Fibroblast of the aortic adventitia (primary cell): Measurements from ENCODE around the gene METTL26. TPM values are rescaled to one million over a fixed set of nuclear protein-coding genes. Genes with fewer than 3 reads are reported as not detected.
A peak's percentile ranks its signal among the peaks of the same experiment; 100 is the strongest.

Source experiments
- DNase-seq: peaks from one replicate; pipeline ENCODE4 v3.0.0-alpha.2; 2010; ENCODE audit warnings: low read depth
- H3K4me3 ChIP-seq: 2 replicates; pipeline ENCODE4 v1.5.1; 2011; ENCODE audit warnings: low read depth, mild to moderate bottlenecking, control low read depth, low read length, moderate library complexity
- CTCF ChIP-seq: IDR thresholded peaks from 2 replicates; pipeline ENCODE4 v1.5.1; 2011; ENCODE audit warnings: mild to moderate bottlenecking, low read length, control low read depth, inconsistent platforms; ENCODE audit not compliant: insufficient read depth
- total RNA-seq: library from RNA; depleted of rRNA; stranded (reverse); fragments of >200 nt; gene quantifications from 2 replicates; pipeline ENCODE4 v1.2.3, GENCODE V29; 2012; ENCODE audit warnings: low replicate concordance

Gene METTL26
- total RNA-seq, 1 donor = 85.0 TPM

GRCh38 chr16:620700-621525, 15.2 kb downstream of the METTL26 start:
- no peak overlapping the region for H3K4me3 ChIP-seq
- peak; percentile 15 for DNase-seq
- TF ChIP-seq CTCF = no peak

GRCh38 chr16:619476-620100, 16.5 kb downstream of the METTL26 start:
- H3K4me3 ChIP-seq = no peak overlapping the region
- DNase-seq = no peak
- no peak for TF ChIP-seq CTCF

GRCh38 chr16:617855-618254, 18.2 kb downstream of the METTL26 start:
- no peak for DNase-seq
- no peak for TF ChIP-seq CTCF
- H3K4me3 ChIP-seq = no peak overlapping the region

DNA sequence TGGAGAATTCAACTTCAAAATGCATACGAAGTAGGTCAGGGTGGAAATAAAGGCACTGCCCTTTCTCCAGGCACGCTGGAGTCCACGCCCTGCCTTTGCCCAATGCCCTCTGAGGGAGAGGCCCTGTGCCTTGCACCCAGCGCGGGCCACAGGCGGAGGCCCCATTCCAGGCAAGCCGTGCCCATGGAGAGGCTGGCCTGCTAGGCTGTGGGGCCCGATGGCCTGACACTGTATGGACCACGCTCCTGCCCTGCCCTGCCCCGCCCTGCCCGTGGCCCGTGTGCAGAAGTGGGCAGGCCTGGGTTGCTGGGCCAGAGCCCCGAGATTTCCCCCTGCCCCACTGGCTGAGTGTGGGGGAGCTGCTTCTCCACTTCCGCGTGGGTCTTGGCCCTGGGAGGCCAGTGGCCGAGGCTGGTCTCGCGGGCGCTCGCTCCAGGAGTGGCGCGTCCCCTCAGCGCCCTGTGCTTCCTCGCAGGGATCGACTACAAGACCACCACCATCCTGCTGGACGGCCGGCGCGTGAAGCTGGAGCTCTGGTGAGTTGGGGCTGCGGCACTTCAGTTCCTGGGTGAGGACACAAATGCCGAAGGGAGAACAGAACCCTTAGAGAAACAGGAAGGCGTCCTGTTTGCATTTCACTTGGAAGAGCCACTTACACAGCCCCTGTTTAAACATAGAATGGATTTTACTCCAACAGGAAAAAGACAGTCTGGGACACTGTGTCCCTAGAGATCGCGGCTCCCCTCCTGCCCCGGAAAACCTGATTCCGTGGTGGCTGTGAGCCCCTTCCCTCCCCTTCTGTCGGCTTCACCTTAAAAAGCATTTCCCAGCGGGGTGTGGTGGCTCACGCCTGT, 19.1 kb downstream of the METTL26 start:
- H3K4me3 ChIP-seq = no peak overlapping the region
- DNase-seq = no peak
- TF ChIP-seq CTCF = no peak

- TF ChIP-seq CTCF = no peak
- DNase-seq = no peak
- H3K4me3 ChIP-seq = no peak overlapping the region
Measured at GRCh38 chr16:615122-615521, 21.0 kb downstream of the METTL26 start.

DNA sequence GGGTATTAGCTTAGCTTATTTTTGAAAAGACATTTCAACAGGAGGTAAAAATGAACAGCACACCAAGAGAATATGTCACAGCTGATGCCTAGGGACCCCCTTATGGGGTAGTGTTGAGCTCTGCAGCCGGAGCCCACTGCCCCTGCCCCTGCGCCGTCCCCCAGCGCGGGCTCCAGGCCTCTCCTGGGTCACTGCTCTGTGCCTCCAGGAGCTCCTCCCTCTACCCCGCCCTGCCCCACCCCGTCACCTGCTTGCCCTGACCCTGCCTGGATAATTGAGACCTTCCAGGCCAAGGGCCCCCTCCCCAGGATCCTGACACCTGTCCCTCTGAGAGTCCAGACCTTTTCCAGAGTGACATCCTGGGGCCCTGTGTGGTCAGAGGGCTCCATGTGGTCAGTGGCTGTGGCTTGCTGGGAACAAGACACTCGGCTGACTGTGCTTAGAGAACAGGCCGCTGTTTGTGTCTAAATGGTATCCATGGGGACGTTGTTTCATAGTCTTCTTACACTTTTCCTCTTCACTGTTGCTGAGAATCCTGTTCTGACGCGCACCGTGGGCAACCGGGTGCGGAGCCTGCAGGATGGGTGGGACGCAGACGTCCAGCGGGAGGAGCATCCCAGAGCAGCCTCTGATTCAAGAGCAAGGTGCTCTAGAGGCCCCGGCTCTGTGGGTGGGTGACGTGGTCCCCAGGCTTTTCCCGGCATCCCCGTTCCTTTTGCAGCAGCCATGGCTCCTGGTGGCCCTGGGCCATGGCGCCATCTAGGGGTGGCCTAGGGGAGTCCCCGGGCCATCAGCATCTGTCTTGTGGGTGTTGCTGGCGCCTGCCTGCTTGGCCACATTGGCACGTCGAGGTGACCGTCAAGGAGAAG, 25.4 kb downstream of the METTL26 start:
- peak; percentile 43 for TF ChIP-seq CTCF
- H3K4me3 ChIP-seq = no peak overlapping the region
- no peak for DNase-seq
